Tibial artery (tissue), 4 donors: Measurements from ENCODE around the gene GPR89B.
A peak's percentile ranks its signal among the peaks of the same experiment; 100 is the strongest.
"Not testable (repeated sequence)": the region's sequence is repeated elsewhere in the genome, so short reads cannot be mapped to it uniquely, and the experiment has no call there.

Source experiments
- DNase-seq, 2 donors: peaks; one replicate each; pipeline ENCODE4 v3.0.0-alpha.2; 2019
- H3K27ac ChIP-seq, 2 donors: fragments of 200-600 bp; sonication (generic) in 1 of 2; 1 replicate in 1 of 2; 2 replicates in 1 of 2; pipeline ENCODE4 v1.5.1; 2018 to 2019; ENCODE audit warnings: mild to moderate bottlenecking in 1 of 2
- H3K27me3 ChIP-seq, 2 donors: fragments of 200-600 bp; sonication (generic) in 1 of 2; one replicate each; pipeline versions ENCODE4 v1.5.1 to v1.6.0; 2016 to 2019
- H3K36me3 ChIP-seq, 3 donors: fragments of 200-600 bp; sonication (generic) in 2 of 3; one replicate each; pipeline ENCODE4 v1.5.1; 2016 to 2019; ENCODE audit warnings: mild to moderate bottlenecking in 2 of 3
- H3K4me1 ChIP-seq, 4 donors: fragments of 200-600 bp; sonication (generic) in 2 of 4; 1 replicate in 3 of 4; 2 replicates in 1 of 4; pipeline ENCODE4 v1.5.1; 2016 to 2019
- H3K4me3 ChIP-seq, 2 donors: fragments of 200-600 bp; sonication (generic) in 1 of 2; 1 replicate in 1 of 2; 2 replicates in 1 of 2; pipeline ENCODE4 v1.5.1; 2018 to 2019; ENCODE audit warnings: mild to moderate bottlenecking in 2 of 2
- H3K9me3 ChIP-seq, 3 donors: fragments of 200-600 bp; sonication (generic) in 1 of 3; one replicate each; pipeline ENCODE4 v1.5.1; 2016 to 2019
- intact Hi-C: fragments of 100-400 bp; cut with DNase I; formaldehyde crosslinking; loops from one replicate; pipeline ENCODE4 v1.15.0; 2023; ENCODE audit warnings: low total_unique reads

GPR89B gene

GRCh38 chr1:148032690-148033089 is 104.5 kb downstream of the GPR89B start:
- H3K9me3 ChIP-seq, H3K36me3 ChIP-seq, DNase-seq, H3K4me1 ChIP-seq, H3K27ac ChIP-seq, intact Hi-C loops, H3K27me3 ChIP-seq: not testable (repeated sequence)
- peak overlapping the region; percentile 44 to 47 for H3K4me3 ChIP-seq

GRCh38 chr1:148033147-148033546 is 104.9 kb downstream of the GPR89B start:
- H3K9me3 ChIP-seq, intact Hi-C loops, DNase-seq, H3K4me1 ChIP-seq, H3K36me3 ChIP-seq, H3K27me3 ChIP-seq: not testable (repeated sequence)
- peak overlapping the region; percentile 44 to 47 for H3K4me3 ChIP-seq
- H3K27ac ChIP-seq, result peak overlapping the region in 1 of 2 donors; percentile 61

DNA sequence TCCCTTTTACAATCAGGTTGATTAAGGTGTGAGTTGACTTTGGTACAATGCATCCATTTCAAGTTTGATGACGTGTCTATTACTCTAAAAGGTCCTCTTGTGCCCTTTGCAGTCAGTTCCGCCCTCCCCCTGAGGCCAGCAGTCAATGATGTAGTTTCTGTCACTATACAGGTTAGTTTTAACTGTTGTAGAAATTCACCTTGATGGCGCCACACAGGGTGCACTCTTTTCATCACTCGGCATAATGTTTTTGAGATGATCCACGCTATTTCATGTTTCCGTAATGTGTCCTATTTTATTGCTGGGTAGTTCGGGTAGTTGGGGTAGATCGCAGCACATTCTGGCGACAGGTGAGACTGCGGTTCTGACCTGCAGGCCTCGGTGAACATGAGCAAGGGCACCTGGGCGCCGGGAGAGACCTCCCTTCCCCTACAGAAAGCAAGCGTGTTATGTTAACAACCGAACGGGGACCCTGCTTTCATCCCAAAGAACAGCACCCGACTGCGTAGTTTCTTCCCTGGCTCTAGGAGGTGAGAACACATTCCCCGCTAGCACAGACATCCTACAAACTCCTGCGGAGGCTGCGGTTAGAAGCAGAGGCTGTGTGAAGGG is 109.7 kb downstream of the GPR89B start:
- H3K36me3 ChIP-seq, intact Hi-C loops, DNase-seq, H3K27me3 ChIP-seq, H3K9me3 ChIP-seq, H3K4me1 ChIP-seq: not testable (repeated sequence)
- Histone ChIP-seq H3K4me3 (peak overlapping the region; percentile 52 to 60), H3K27ac (peak overlapping the region; percentile 80 to 81)

DNA sequence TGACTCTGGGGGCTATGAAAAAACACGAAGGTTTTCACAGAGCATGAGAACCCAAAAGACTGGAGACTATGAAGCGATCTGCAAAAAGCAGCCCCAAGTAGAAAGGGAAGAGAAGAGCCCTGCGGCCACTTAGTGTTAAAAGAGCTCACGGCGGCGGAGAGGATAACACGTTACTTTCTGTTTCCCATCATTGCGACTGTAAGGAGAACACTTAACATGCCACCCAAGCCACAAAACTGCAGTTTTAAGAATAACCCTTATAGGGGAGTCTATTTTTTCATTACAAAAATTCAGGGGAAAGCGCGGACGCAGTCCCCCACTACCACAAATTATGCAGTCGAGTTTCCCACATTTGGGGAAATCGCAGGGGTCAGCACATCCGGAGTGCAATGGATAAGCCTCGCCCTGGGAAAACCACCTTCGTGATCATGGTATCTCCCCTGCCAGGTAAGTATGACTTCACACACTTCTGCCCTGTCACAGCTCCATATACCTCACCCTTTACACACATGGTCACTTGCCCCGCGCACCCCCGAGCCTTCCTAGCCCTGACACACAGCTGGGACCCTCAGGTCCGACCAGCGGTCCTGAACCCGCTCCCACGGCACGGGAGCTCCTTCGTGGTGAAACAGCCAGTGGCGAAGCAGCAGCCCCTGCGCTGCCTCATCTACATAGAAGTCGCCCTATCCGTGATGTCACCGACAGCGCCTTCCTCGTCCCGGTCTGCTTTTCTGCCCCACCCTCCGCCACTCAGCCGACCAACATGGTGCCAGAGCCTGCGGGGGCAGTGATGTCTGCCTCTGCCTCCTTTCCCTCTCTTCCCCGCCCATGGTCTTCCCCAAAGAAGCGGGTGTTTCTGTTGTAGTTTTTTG is 110.5 kb downstream of the GPR89B start:
- H3K36me3 ChIP-seq, intact Hi-C loops, H3K9me3 ChIP-seq, H3K4me1 ChIP-seq, H3K27me3 ChIP-seq: not testable (repeated sequence)
- Histone ChIP-seq H3K4me3 (peak overlapping the region; percentile 53 to 60), H3K27ac (peak overlapping the region; percentile 80 to 85)
- DNase-seq, result peak; percentile 23 to 79
